Measurements from ENCODE around the gene C19orf12.

GRCh38 chr19:29759359-29759758 lies 44.3 kb upstream of the C19orf12 start:
- TF ChIP-seq CTCF (conservative IDR thresholded peaks at IDR 0.05; ENCODE audit: low read depth in 2 of 2): no peak
- TF ChIP-seq CREB1 (CRISPR knock-in tag; IDR thresholded peaks at IDR 0.05; ENCODE audit: low read depth): no peak
- TF ChIP-seq STAT1 (IDR thresholded peaks at IDR 0.05; ENCODE audit: unreplicated experiment): no peak
